RKO (cell line): ENCODE results near the gene TNFRSF17.
"Not testable (repeated sequence)": the region's sequence is repeated elsewhere in the genome, so short reads cannot be mapped to it uniquely, and the experiment has no call there.

ENCODE experiments used
- DNase-seq: peaks from one replicate; pipeline ENCODE4 v3.0.0-alpha.2; 2016; ENCODE audit warnings: low spot score

TNFRSF17 gene

GRCh38 chr16:11964761-11965551, at the start of gene TNFRSF17:
TNFRSF17 (plus strand) TSS chr16:11965210; CDS start chr16:11965325, 115 bp downstream.
- no peak for DNase-seq

GRCh38 chr16:11915644-11916523, 49.1 kb upstream of the TNFRSF17 start, which contains the start of gene GSPT1:
GSPT1 (minus strand) TSS chr16:11915956; CDS start chr16:11915720, 236 bp downstream.
- peak; percentile 97 for DNase-seq

DNA sequence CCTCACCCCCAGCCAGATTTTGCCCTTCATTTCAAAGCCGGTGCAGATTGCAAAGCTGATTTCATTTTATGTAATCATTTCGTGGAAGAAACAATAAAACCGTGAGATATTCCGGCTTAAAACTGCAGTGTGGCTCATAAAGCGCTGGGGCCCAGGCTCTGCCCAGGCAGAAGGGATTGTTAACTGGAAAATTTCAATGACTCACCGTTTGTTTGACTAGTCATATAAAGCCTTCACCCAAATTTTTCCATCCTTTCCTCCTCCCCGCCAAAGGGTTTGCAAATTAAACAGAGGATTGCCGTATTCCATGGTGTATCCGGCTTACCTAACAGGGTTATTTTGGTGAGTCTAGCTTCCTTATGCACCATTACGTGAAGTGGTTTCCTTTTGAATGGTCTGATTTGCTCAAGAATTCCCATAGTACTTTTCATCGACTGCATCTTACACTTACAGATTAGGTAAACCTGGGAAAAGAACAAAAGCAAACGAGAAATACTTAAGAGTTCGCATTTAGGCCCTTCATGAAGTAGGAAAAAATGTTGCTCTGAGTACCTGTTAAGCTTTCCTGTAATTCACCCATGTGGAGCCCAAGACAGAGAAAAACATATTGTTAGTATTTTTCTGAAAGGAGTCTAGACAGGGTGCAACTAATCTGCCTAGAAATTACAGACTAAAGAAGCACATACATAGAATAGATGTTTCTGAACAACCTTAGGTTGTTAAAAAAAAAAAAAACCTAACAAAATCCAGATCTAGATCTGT, 48.3 kb upstream of the TNFRSF17 start:
- peak; percentile 92 for DNase-seq

DNA sequence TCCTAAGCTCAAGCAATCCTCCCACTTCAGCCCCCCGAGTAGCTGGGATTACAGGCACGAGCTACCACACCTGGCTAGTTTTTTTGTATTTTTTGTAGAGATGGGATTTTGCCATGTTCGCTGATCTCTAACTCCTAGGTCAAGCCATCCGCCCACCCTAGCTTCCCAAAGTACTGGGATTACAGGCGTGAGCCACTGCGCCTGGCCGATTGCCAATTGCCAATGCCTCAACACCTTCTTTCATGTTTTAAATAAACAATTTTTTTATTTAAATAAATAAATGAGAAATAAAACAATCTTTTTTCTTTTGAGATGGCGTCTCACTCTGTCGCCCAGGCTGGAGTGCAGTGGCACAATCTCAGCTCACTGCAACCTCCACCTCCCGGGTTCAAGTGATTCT, 41.0 kb upstream of the TNFRSF17 start:
- not testable (repeated sequence) for DNase-seq

DNA sequence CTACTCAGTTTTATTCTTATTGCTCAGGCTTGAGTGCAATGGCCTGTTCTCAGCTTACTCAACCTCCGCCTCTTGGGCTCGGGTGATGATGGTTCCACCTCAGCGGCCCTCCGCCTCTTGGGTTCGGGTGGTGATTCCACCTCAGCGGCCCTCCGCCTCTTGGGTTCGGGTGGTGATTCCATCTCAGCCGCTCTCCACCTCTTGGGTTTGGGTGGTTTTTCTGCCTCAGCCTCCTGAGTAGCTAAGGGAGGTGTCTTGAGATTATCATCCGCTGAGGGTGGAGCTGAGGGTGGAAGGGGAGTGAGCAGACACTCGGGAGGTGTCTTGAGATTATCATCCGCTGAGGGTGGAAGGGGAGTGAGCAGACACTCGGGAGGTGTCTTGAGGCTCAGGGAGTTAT, 37.7 kb upstream of the TNFRSF17 start:
- DNase-seq = not testable (repeated sequence)

GRCh38 chr16:11941945-11942344, 23.1 kb upstream of the TNFRSF17 start, which contains the start of gene NPIPB2:
NPIPB2 (minus strand) TSS chr16:11942045; CDS start chr16:11942045, 0 bp downstream.
- DNase-seq = not testable (repeated sequence)

DNA sequence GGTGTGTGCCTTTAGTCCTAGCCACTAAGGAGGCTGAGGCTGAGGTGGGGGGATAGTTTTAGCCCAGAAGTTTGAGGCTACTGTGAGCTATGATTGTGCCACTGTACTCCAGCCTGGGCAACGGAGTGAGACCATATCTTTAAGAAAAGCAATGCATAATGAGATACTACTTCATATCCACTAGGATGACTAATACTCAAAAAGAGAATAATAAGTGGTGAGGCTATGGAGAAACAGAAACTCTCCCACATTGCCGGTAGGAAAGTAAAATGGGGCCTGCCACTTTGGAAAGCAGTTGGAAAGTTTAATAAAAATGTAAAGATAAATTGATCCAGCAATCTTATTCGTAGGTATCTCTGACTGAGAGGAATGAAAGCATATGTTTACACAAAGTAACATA, 18.6 kb upstream of the TNFRSF17 start:
- no peak for DNase-seq

- DNase-seq = no peak
These were observed 16.2 kb upstream of the TNFRSF17 start for GRCh38 chr16:11948819-11949218.

DNA sequence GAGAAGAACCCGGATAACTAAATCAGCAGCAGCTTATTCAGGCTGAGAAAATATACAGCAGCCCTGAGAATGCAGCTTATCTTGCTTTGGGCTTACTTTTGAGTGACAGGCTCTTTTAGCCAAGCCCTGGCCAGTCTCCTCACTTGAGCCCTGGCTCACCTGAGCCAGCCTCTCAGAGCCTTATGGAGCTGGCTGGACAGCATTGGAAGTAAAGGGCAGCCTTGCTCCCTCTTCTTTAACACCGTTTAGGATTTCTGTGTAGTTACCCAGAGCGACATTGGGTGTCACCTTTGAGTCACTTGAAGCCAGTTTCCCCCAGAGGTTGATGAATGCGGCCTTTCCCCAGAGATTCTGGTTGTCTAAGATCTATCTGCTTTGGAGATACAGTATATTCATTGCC, 15.5 kb upstream of the TNFRSF17 start:
- DNase-seq = peak; percentile 68

DNA sequence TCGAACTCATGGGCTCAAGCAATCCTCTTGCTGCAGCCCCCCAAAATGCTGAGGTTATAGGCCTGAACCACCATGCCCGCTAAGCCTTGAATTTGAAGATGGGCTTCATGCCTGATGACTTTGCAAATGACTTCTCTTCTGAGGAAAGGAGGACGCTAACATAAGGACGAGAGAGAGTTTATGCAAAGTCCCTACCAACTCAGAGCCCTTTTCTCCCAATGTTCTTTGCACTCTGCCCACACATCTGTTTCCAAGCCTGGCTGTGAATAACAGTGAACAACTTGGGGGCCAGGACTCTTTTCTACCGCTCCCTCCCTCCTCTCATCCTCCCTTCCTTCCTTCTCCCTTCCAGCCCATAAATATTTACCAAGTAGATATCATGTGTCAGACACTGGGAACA, 14.6 kb upstream of the TNFRSF17 start:
- DNase-seq = no peak

- not testable (repeated sequence) for DNase-seq
These were observed 11.4 kb upstream of the TNFRSF17 start for GRCh38 chr16:11953576-11953975.

DNA sequence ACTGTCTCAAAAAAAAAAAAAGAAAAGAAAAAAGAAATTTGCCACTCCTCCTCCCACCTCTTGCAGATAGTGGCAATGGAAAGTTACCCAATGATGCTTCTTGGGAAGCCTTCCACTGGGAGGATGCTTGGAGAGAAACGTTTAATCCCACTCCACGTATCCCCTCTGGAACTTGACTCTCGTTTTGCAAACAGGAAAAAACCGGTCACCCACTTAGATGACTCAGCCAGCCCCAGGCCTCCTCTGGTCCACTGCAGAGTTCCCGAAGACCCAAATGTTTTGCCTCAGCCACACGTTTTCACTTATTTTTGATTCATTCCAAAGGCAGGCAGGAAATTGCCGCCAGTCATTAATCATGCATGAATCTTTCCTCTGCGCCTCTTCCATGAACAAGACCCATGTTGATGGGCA, 9.3 kb upstream of the TNFRSF17 start:
- DNase-seq = peak; percentile 21

GRCh38 chr16:11956558-11956957, 8.5 kb upstream of the TNFRSF17 start:
- no peak for DNase-seq

- no peak for DNase-seq
These were observed 7.2 kb upstream of the TNFRSF17 start for GRCh38 chr16:11957591-11958395.

- not testable (repeated sequence) for DNase-seq
These were observed 2.6 kb upstream of the TNFRSF17 start for GRCh38 chr16:11962457-11962856.

DNA sequence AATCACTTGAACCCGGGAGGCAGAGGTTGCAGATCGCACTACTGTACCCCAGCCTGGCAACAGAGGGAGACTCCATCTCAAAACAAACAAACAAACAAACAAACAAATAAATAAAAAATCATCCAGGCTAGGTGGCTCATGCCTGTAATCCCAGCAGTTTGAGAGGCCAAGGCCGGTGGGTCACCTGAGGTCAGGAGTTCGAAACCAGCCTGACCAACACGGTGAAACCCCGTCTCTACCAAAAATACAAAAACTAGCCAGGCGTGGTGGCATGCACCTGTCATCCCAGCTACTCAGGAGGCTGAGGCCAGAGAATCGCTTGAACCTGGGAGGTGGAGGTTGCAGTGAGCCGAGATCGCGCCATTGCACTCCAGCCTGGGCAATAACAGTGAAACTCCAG, 2.0 kb upstream of the TNFRSF17 start:
- DNase-seq = not testable (repeated sequence)

- DNase-seq = no peak
These were observed 1.3 kb upstream of the TNFRSF17 start for GRCh38 chr16:11963706-11964105.

DNA sequence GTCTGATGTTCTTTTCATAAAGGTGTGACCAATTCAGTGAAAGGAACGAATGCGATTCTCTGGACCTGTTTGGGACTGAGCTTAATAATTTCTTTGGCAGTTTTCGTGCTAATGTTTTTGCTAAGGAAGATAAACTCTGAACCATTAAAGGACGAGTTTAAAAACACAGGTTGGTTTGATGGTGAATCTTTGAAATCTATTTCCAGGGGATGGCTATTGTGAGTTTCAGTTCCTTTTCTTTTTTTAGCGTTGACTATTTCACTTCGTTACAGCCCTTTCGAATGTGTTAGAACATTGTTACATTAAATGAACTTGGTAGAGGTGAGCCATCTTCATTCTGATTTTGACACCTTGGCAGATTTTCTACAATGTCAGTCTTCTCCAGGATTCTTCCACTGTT, 1.2 kb downstream of the TNFRSF17 start:
- DNase-seq = no peak

GRCh38 chr16:11967195-11967911, 2.3 kb downstream of the TNFRSF17 start:
- no peak for DNase-seq

GRCh38 chr16:11968577-11968976, 3.6 kb downstream of the TNFRSF17 start:
- no peak for DNase-seq
